Measurements from ENCODE around the gene VSIR. TPM values are rescaled to one million over a fixed set of nuclear protein-coding genes. Genes with fewer than 3 reads are reported as not detected.

VSIR gene
- total RNA-seq, 1 donor from 2014 or later = 13.6 TPM

GRCh38 chr10:71698737-71699136 is 74.6 kb downstream of the VSIR start:
- Histone ChIP-seq H3K27ac (ENCODE audit: low read depth, low read length) (no peak overlapping the region), H3K9ac (ENCODE audit: low read depth in 1 of 3, low read length in 3 of 3) (no peak overlapping the region), H3K4me1 (ENCODE audit: control insufficient read depth in 3 of 3, insufficient read depth in 3 of 3, low read length in 3 of 3) (peaks cover 20 to 35% (median 30%) of the 10 kb centered on the region in 3 donors), H3K4me3 (ENCODE audit: low read length in 3 of 3) (no peak overlapping the region), H3K36me3 (ENCODE audit: control insufficient read depth in 3 of 3, insufficient read depth in 3 of 3, low read length in 3 of 3) (no peaks in the 10 kb centered on the region), H3K27me3 (ENCODE audit: control insufficient read depth in 3 of 3, insufficient read depth in 3 of 3, low read length in 3 of 3) (no peaks in the 10 kb centered on the region), H3K9me3 (ENCODE audit: control insufficient read depth in 3 of 3, low read length in 3 of 3) (no peaks in the 10 kb centered on the region)

- Histone ChIP-seq H3K9ac (ENCODE audit: low read depth in 1 of 3, low read length in 3 of 3) (no peak overlapping the region), H3K36me3 (ENCODE audit: control insufficient read depth in 3 of 3, insufficient read depth in 3 of 3, low read length in 3 of 3) (no peaks in the 10 kb centered on the region), H3K4me3 (ENCODE audit: low read length in 3 of 3) (no peak overlapping the region), H3K27ac (ENCODE audit: low read depth, low read length) (no peak overlapping the region), H3K27me3 (ENCODE audit: control insufficient read depth in 3 of 3, insufficient read depth in 3 of 3, low read length in 3 of 3) (no peaks in the 10 kb centered on the region), H3K4me1 (ENCODE audit: control insufficient read depth in 3 of 3, insufficient read depth in 3 of 3, low read length in 3 of 3) (peaks cover 22 to 38% (median 32%) of the 10 kb centered on the region in 3 donors), H3K9me3 (ENCODE audit: control insufficient read depth in 3 of 3, low read length in 3 of 3) (no peaks in the 10 kb centered on the region)
Measured at GRCh38 chr10:71697938-71698709, 75.2 kb downstream of the VSIR start.

Small RNA genes within 50 kb of the gene (small RNA-seq; reads per million reads assigned to genes)
- gene MIR7152 = not detected

Other genes with a start within 250 kb of the VSIR start
- not detected for gene C10orf105, start 53.7 kb downstream of the VSIR start, total RNA-seq
- gene PSAP, start 77.7 kb upstream of the VSIR start, total RNA-seq = 369 TPM
- gene CHST3, start 190.9 kb upstream of the VSIR start, total RNA-seq = 15.7 TPM